ES-I3 (cell line): ENCODE measurements around the gene GJB2.

Source experiments
- H3K36me3 ChIP-seq: 2 replicates; pipeline ENCODE4 v1.6.1; 2013; ENCODE audit warnings: mild to moderate bottlenecking, low read length, control low read depth, moderate library complexity; ENCODE audit not compliant: insufficient read depth
- H3K4me1 ChIP-seq: 2 replicates; pipeline ENCODE4 v1.6.1; 2013; ENCODE audit warnings: mild to moderate bottlenecking, control low read depth, low read length; ENCODE audit not compliant: insufficient read depth
- H3K9ac ChIP-seq: 2 replicates; pipeline ENCODE4 v1.6.1; 2013; ENCODE audit warnings: low read depth, mild to moderate bottlenecking, low read length, moderate library complexity
- H3K9me3 ChIP-seq: 2 replicates; pipeline ENCODE4 v1.6.1; 2013; ENCODE audit warnings: mild to moderate bottlenecking, low read length, moderate library complexity; ENCODE audit not compliant: control insufficient read depth, insufficient read depth

The GJB2 gene

GRCh38 chr13:20145521-20145920 lies 47.2 kb downstream of the GJB2 start:
- no peaks in the 10 kb centered on the region for H3K4me1 ChIP-seq
- H3K9ac ChIP-seq, result no peak overlapping the region
- H3K36me3 ChIP-seq, result no peaks in the 10 kb centered on the region
- H3K9me3 ChIP-seq, result no peaks in the 10 kb centered on the region

DNA sequence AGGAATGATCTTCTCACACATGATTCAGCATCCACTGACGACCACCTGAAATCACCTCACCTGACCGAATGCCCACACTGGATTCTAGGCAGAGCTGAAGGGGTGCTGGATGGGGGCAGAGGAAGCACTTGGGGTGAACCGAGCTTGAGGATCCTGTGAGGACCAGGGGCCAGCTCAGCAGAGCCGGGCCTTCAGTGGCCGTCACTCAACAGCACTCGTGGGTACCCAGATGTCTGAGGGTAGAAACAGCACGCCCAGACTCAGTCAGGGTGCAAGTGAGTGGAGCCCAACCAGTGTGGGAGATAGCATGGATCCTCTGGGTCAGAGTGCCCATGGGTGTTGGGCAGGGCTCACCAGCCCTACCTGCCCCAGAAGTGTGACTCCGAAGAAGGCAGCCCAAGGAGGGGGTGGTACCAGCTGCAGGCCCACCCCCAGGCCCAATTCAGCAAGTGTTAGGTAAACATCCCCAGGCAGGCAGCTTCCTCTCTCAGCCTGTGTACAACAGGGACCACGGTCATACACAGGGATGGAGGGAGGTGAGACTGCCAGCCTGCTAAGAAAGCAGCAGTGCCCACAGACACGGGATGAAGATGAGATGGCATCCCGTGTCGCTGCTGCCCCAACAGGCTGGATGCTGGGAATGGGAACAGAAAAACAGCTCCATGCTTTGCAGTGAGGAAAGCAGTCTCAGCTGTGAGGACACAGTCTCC lies 48.4 kb downstream of the GJB2 start:
- Histone ChIP-seq H3K36me3 (no peaks in the 10 kb centered on the region), H3K9ac (no peak overlapping the region), H3K9me3 (no peaks in the 10 kb centered on the region), H3K4me1 (no peaks in the 10 kb centered on the region)

- Histone ChIP-seq H3K9ac (no peak overlapping the region), H3K36me3 (no peaks in the 10 kb centered on the region)
Measured at GRCh38 chr13:20142927-20143480, 49.7 kb downstream of the GJB2 start.

GRCh38 chr13:20142023-20142926 lies 50.5 kb downstream of the GJB2 start:
- no peak overlapping the region for H3K9ac ChIP-seq
- H3K36me3 ChIP-seq, result no peaks in the 10 kb centered on the region
- no peaks in the 10 kb centered on the region for H3K4me1 ChIP-seq
- no peaks in the 10 kb centered on the region for H3K9me3 ChIP-seq

More at GRCh38 chr13:20142927-20143480, 49.7 kb downstream of the GJB2 start:
- Histone ChIP-seq H3K9me3 (no peaks in the 10 kb centered on the region), H3K4me1 (no peaks in the 10 kb centered on the region)

- no peaks in the 10 kb centered on the region for H3K9me3 ChIP-seq
- no peaks in the 10 kb centered on the region for H3K36me3 ChIP-seq
- no peak overlapping the region for H3K9ac ChIP-seq
- H3K4me1 ChIP-seq, result no peaks in the 10 kb centered on the region
Measured at GRCh38 chr13:20141238-20142022, 51.3 kb downstream of the GJB2 start.

GRCh38 chr13:20140487-20140886 lies 52.3 kb downstream of the GJB2 start:
- Histone ChIP-seq H3K9me3 (no peaks in the 10 kb centered on the region), H3K4me1 (no peaks in the 10 kb centered on the region), H3K9ac (no peak overlapping the region), H3K36me3 (no peaks in the 10 kb centered on the region)

DNA sequence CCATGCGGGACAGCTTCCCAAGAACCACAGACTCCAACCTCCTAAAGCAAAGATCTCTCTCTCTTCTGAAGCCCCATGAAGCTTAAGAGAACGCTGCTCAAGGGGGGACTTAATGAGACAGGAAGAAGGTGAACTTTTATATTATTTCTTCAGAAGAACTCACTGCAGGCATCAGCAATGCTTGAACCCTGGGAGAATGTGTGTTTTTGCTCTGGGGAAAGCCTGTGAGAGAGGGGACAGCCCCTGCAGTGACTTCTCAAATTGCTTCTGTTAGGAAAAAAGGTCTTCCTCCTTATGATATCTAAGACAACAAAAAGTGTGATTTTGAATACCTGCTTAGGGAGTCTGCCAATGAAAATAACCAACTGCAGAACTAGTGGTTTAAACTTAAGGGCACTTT lies 54.9 kb downstream of the GJB2 start:
- no peaks in the 10 kb centered on the region for H3K9me3 ChIP-seq
- no peaks in the 10 kb centered on the region for H3K4me1 ChIP-seq
- no peak overlapping the region for H3K9ac ChIP-seq
- H3K36me3 ChIP-seq, result no peaks in the 10 kb centered on the region
